Measurements from ENCODE around the gene CNTN4. TPM values are rescaled to one million over a fixed set of nuclear protein-coding genes. Genes with fewer than 3 reads are reported as not detected.

CNTN4 gene
- total and polyA plus RNA-seq, 2 of the 8 experiments (the other 6 are each of a cell fraction or from before 2014, with no cell fraction given) = 0.41 to 2.2 TPM

GRCh38 chr3:2477620-2478019 lies 379.0 kb downstream of the CNTN4 start:
- Histone ChIP-seq H3K4me1 (replicated peaks in 1 of 4; ENCODE audit: control insufficient read depth in 3 of 4, insufficient read depth in 4 of 4, low read length in 3 of 4) (no peaks in the 10 kb centered on the region), H4K8ac (ENCODE audit: extremely low read depth, insufficient read depth, low read length) (no peak overlapping the region), H3K14ac (ENCODE audit: insufficient read length) (no peak overlapping the region), H2AK5ac (ENCODE audit: low read depth, low read length) (no peak overlapping the region), H3K56ac (replicated peaks; ENCODE audit: insufficient read length, low read depth, low read length) (no peak overlapping the region), H2BK5ac (ENCODE audit: low read depth, low read length) (no peak overlapping the region), H3K9me3 (ENCODE audit: insufficient read depth in 2 of 2, low read depth in 1 of 2, low read length in 1 of 2) (no peaks in the 10 kb centered on the region), H3K4me2 (ENCODE audit: insufficient read depth in 1 of 2, low read depth in 2 of 2, low read length in 2 of 2) (no peak overlapping the region), H4K91ac (replicated peaks; ENCODE audit: insufficient read length, low read length) (no peak overlapping the region), H4K20me1 (replicated peaks in 1 of 2; ENCODE audit: control insufficient read depth in 1 of 2, insufficient read depth in 2 of 2, low read length in 2 of 2) (no peaks in the 10 kb centered on the region), H3K27ac (ENCODE audit: low read depth, low read length) (no peak overlapping the region), H3K23me2 (ENCODE audit: low read depth, low read length) (no peaks in the 10 kb centered on the region), H3K79me2 (ENCODE audit: control insufficient read depth in 1 of 2, insufficient read depth in 2 of 2, low read length in 2 of 2) (no peaks in the 10 kb centered on the region), H3K18ac (ENCODE audit: extremely low read depth, low read length) (no peak overlapping the region), H3K9ac (replicated peaks in 1 of 4; ENCODE audit: extremely low read depth in 1 of 4, low read depth in 3 of 4, low read length in 3 of 4) (no peak overlapping the region), H2BK15ac (ENCODE audit: low read length) (no peak overlapping the region), H2BK120ac (replicated peaks; ENCODE audit: low read depth, low read length) (no peak overlapping the region), H4K5ac (ENCODE audit: insufficient read length, low read depth, low read length) (no peak overlapping the region), H3K4ac (replicated peaks; ENCODE audit: insufficient read length, low read depth, low read length) (no peak overlapping the region), H2AFZ (ENCODE audit: low read length) (no peak overlapping the region), H2BK20ac (ENCODE audit: low read length) (no peak overlapping the region), H3K36me3 (ENCODE audit: control insufficient read depth in 2 of 4, insufficient read depth in 4 of 4, low read length in 3 of 4) (no peaks in the 10 kb centered on the region), H3K4me3 (ENCODE audit: extremely low read depth in 1 of 4, insufficient read depth in 2 of 4, low read depth in 3 of 4, low read length in 4 of 4) (no peak overlapping the region), H3K79me1 (ENCODE audit: low read depth, low read length) (no peaks in the 10 kb centered on the region), H3K23ac (ENCODE audit: insufficient read length) (no peak overlapping the region), H3K27me3 (replicated peaks in 1 of 4; ENCODE audit: control insufficient read depth in 3 of 4, extremely low read depth in 1 of 4, insufficient read depth in 3 of 4, low read length in 3 of 4) (peaks cover 0 to 1% (median 0%) of the 10 kb centered on the region in 4 experiments; a peak in 1 of 7 replicates), H2BK12ac (ENCODE audit: low read depth, low read length) (no peak overlapping the region)
- no peak for FAIRE-seq
- whole genome bisulfite sequencing, 2 experiments (ENCODE audit: extremely low coverage in 1 of 2, insufficient coverage in 1 of 2, insufficient read length in 1 of 2, insufficient replicate concordance in 2 of 2, low coverage in 1 of 2, low lambda C conversion rate in 2 of 2, missing lambda C conversion rate in 1 of 2) = 91% methylated on average over 5 of the region's 5 CpGs; no CpG with 5 or more reads in 1 of the 2 experiments
- no peak for DNase-seq (ENCODE audit: low read depth in 1 of 2, low spot score in 2 of 2)
- ChIA-PET CTCF (ENCODE audit: partially characterized antibody) (interaction anchor here (1.1 kb wide), 1 partner anchor 444 kb away, joined by 3 read pairs; no protein-coding TSS in a partner anchor), POLR2A (ENCODE audit: partially characterized antibody) (no interaction called here)
- TF ChIP-seq SAP30 (IDR thresholded peaks at IDR 0.05; ENCODE audit: insufficient read depth, insufficient replicate concordance, low read length) (no peak), CHD1 (IDR thresholded peaks at IDR 0.05; ENCODE audit: low read depth, low read length) (no peak), TAF7 (optimal IDR thresholded peaks at IDR 0.05; ENCODE audit: borderline replicate concordance, low read depth, low read length) (no peak), CTCF (IDR thresholded peaks at IDR 0.05; ENCODE audit: control extremely low read depth in 1 of 3, insufficient read depth in 1 of 3, low read depth in 1 of 3, low read length in 3 of 3) (no peak), SIN3A (conservative IDR thresholded peaks at IDR 0.05 in 1 of 2, IDR thresholded peaks at IDR 0.05 in 1 of 2; ENCODE audit: low read depth in 1 of 2, low read length in 2 of 2) (no peak), POLR2A (IDR thresholded peaks at IDR 0.05; ENCODE audit: control extremely low read depth in 1 of 2, low read depth in 2 of 2, low read length in 2 of 2) (no peak)
